Prostate gland (tissue), 2 donors: ENCODE data around the gene MAVS.

Experiments
- POLR2A ChIP-seq: fragments of 450-650 bp; IDR thresholded peaks from one replicate; pipeline ENCODE4 v1.6.1; 2016; ENCODE audit warnings: antibody characterized with exemption, mild to moderate bottlenecking
- TF ChIP-seq, protein P1 (sequence below), 4 experiments: fragments of 200-600 bp in 2 of 4; fragments of 450-650 bp in 2 of 4; sonication (generic) in 2 of 4; IDR thresholded peaks; 1 replicate in 3 of 4; 2 replicates in 1 of 4; pipeline ENCODE4 v1.5.1; 2016 to 2019; ENCODE audit warnings: antibody characterized with exemption in 4 of 4, mild to moderate bottlenecking in 2 of 4, moderate library complexity in 2 of 4

DNA sequence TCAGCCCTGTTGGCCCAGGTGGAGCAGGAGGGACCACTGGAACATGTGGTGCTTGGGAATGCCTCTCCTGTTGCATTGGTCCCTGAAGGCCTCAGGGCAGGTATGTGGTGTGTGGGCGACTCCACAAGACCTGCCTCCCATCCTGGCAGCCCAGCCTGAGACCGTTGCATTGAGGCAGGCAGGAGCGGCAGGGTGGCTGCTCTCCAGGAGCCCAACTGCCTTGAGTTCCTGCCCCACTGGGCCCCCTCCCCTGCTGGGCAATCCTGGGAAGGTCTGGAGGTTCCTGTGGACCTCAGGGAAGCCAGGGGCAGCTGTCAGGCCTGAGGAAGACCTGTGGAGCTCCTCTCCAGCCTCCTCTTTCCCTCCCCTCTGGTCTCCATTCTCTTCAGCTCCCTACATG, 19.8 kb downstream of the MAVS start:
- TF ChIP-seq, protein P1, sequence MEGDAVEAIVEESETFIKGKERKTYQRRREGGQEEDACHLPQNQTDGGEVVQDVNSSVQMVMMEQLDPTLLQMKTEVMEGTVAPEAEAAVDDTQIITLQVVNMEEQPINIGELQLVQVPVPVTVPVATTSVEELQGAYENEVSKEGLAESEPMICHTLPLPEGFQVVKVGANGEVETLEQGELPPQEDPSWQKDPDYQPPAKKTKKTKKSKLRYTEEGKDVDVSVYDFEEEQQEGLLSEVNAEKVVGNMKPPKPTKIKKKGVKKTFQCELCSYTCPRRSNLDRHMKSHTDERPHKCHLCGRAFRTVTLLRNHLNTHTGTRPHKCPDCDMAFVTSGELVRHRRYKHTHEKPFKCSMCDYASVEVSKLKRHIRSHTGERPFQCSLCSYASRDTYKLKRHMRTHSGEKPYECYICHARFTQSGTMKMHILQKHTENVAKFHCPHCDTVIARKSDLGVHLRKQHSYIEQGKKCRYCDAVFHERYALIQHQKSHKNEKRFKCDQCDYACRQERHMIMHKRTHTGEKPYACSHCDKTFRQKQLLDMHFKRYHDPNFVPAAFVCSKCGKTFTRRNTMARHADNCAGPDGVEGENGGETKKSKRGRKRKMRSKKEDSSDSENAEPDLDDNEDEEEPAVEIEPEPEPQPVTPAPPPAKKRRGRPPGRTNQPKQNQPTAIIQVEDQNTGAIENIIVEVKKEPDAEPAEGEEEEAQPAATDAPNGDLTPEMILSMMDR (IDR thresholded peaks at IDR 0.05), result no peak
- no peak for TF ChIP-seq POLR2A
